NT2/D1 (cell line): Measurements from ENCODE around the gene ELL3.

Experiments
- YY1 ChIP-seq: IDR thresholded peaks from 2 replicates; pipeline ENCODE4 v1.6.1; 2011; ENCODE audit not compliant: insufficient read length, insufficient read depth
- ZNF274 ChIP-seq: IDR thresholded peaks from 2 replicates; pipeline ENCODE4 v1.6.1; 2011; ENCODE audit warnings: mild to moderate bottlenecking, low read depth, low read length

DNA sequence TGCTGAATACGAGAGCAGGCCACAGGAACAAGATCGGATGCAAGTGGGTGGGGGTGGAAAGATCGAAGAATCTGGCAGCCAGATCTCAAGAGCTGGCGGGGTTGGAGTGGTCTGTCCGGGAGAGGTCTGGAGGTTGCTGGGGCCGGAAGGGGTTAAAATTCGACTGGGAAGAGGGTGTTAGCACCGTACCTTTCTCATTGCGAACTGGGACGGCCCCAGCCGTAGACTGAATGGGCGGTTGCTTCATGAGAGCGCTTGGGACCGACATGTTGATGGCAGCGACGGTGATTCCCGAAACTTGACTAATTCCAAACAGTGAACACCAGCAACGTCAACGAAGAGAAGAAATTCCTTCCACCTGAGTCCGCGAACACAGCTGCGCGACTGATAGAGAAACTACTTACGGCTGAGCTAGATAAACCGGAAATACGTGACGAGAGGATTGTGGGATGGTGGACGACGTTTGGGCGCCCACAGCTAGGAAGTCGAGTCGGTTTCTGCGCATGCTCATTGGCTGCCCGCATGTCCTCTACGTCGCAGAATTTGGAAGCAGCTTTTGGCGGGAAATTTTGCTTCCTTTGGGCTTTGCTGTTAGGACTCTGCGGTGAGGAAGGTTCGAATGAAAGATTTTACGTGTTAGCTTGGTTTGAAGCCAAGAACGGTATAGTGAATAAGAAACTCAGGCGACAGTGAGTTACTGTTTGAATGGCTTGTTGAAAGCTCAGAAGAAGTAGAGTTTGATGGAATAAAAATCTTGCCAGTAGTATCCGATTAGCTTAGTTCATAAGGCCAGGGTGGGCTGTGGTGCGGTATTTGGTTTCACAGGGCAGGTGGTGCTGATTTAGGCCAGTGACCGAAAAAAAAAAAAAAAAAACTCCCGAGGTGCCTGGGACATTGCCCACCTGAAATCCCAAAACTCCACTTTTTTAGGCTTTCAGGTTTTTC is 47.8 kb upstream of the ELL3 start, which contains the start of gene MFAP1:
- TF ChIP-seq ZNF274 (no peak), YY1 (no peak)
